CD4-positive, alpha-beta T cell treated with Interleukin-6 at 100 ng/mL for 8 hours (primary cell): Measurements from ENCODE around the gene CLTCL1.
A peak's percentile ranks its signal among the peaks of the same experiment; 100 is the strongest.
"Not testable (repeated sequence)": the region's sequence is repeated elsewhere in the genome, so short reads cannot be mapped to it uniquely, and the experiment has no call there.

Experiments
- DNase-seq: peaks from one replicate; pipeline ENCODE4 v3.0.0-alpha.2; 2020; ENCODE audit warnings: mixed read lengths, low spot score

The CLTCL1 gene

GRCh38 chr22:19216579-19216978 lies 74.9 kb downstream of the CLTCL1 start:
- DNase-seq, result no peak

- DNase-seq, result no peak
Measured at GRCh38 chr22:19215360-19215759, 76.2 kb downstream of the CLTCL1 start.

GRCh38 chr22:19214078-19214473 lies 77.4 kb downstream of the CLTCL1 start:
- DNase-seq, result no peak

GRCh38 chr22:19213442-19214077 lies 78.0 kb downstream of the CLTCL1 start:
- no peak for DNase-seq

GRCh38 chr22:19213001-19213400 lies 78.5 kb downstream of the CLTCL1 start:
- DNase-seq, result no peak

GRCh38 chr22:19212302-19212870 lies 79.1 kb downstream of the CLTCL1 start:
- no peak for DNase-seq

- no peak for DNase-seq
Measured at GRCh38 chr22:19210188-19210587, 81.3 kb downstream of the CLTCL1 start.

- no peak for DNase-seq
Measured at GRCh38 chr22:19208287-19208847, 83.2 kb downstream of the CLTCL1 start.

GRCh38 chr22:19207884-19208283 lies 83.6 kb downstream of the CLTCL1 start:
- no peak for DNase-seq

- DNase-seq, result no peak
Measured at GRCh38 chr22:19207401-19207808, 84.1 kb downstream of the CLTCL1 start.

- no peak for DNase-seq
Measured at GRCh38 chr22:19206287-19206686, 85.2 kb downstream of the CLTCL1 start.

- DNase-seq, result no peak
Measured at GRCh38 chr22:19204640-19205039, 86.9 kb downstream of the CLTCL1 start.

GRCh38 chr22:19203834-19204233 lies 87.7 kb downstream of the CLTCL1 start:
- no peak for DNase-seq

- not testable (repeated sequence) for DNase-seq
Measured at GRCh38 chr22:19202799-19203186, 88.7 kb downstream of the CLTCL1 start.

GRCh38 chr22:19201869-19202798 lies 89.4 kb downstream of the CLTCL1 start:
- DNase-seq, result peak; percentile 16

- DNase-seq, result no peak
Measured at GRCh38 chr22:19201130-19201868, 90.2 kb downstream of the CLTCL1 start.

- no peak for DNase-seq
Measured at GRCh38 chr22:19199479-19199878, 92.0 kb downstream of the CLTCL1 start.

GRCh38 chr22:19197997-19198865 lies 93.3 kb downstream of the CLTCL1 start:
- no peak for DNase-seq

- DNase-seq, result no peak
Measured at GRCh38 chr22:19196841-19197612, 94.5 kb downstream of the CLTCL1 start.
